Measurements from ENCODE around the gene FBXL7. TPM values are rescaled to one million over a fixed set of nuclear protein-coding genes. Genes with fewer than 3 reads are reported as not detected.

Gene FBXL7
- total and polyA plus RNA-seq, 2 experiments from 2014 or later: 4.5 to 15.2 TPM

- Histone ChIP-seq H3K36me3 (ENCODE audit: insufficient read depth) (no peaks in the 10 kb centered on the region), H4K20me1 (replicated peaks; ENCODE audit: insufficient read depth) (peaks cover 8% of the 10 kb centered on the region; the same call in 1 of the 2 replicates), H3F3A (replicated peaks; ENCODE audit: low read depth) (no peaks in the 10 kb centered on the region), H3K4me3 (no peak overlapping the region), H3K27ac (ENCODE audit: low read depth) (no peak overlapping the region), H2AFZ (no peak overlapping the region), H3K27me3 (ENCODE audit: insufficient read depth) (no peaks in the 10 kb centered on the region), H3K9me2 (ENCODE audit: insufficient read depth) (peaks cover 5% of the 10 kb centered on the region), H3K4me2 (no peak overlapping the region), H3K4me1 (ENCODE audit: insufficient read depth) (peaks cover 32% of the 10 kb centered on the region), H3K79me2 (replicated peaks; ENCODE audit: insufficient read depth) (peaks cover 87% of the 10 kb centered on the region)
- Mint-ChIP-seq H3K4me3 (no peak overlapping the region), H3K27me3 (ENCODE audit: insufficient read depth, low read depth, poor library complexity) (peaks cover 2% of the 10 kb centered on the region), H3K4me1 (peaks cover 24% of the 10 kb centered on the region), H3K9me3 (no peaks in the 10 kb centered on the region), H3K36me3 (ENCODE audit: low read depth) (peaks cover 7% of the 10 kb centered on the region; the same call in 1 of the 3 replicates), H3K27ac (no peak overlapping the region)
- no peak for TF ChIP-seq JUNB (IDR thresholded peaks at IDR 0.05; ENCODE audit: unreplicated experiment)
- no peak for TF ChIP-seq ZNF114 (CRISPR knock-in tag; IDR thresholded peaks at IDR 0.05)
- TF ChIP-seq EZH2phosphoT487 (IDR thresholded peaks at IDR 0.05; ENCODE audit: unreplicated experiment): no peak
- TF ChIP-seq CREB1 (CRISPR knock-in tag; IDR thresholded peaks at IDR 0.05; ENCODE audit: low read depth): no peak
- TF ChIP-seq EZH2 (IDR thresholded peaks at IDR 0.05; ENCODE audit: low read depth, unreplicated experiment): no peak
- TF ChIP-seq ZNF331 (CRISPR knock-in tag; IDR thresholded peaks at IDR 0.05; ENCODE audit: low read depth): no peak
- TF ChIP-seq, protein P1, sequence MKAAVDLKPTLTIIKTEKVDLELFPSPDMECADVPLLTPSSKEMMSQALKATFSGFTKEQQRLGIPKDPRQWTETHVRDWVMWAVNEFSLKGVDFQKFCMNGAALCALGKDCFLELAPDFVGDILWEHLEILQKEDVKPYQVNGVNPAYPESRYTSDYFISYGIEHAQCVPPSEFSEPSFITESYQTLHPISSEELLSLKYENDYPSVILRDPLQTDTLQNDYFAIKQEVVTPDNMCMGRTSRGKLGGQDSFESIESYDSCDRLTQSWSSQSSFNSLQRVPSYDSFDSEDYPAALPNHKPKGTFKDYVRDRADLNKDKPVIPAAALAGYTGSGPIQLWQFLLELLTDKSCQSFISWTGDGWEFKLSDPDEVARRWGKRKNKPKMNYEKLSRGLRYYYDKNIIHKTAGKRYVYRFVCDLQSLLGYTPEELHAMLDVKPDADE (IDR thresholded peaks at IDR 0.05): no peak
- no peak for TF ChIP-seq POLR2AphosphoS5 (IDR thresholded peaks at IDR 0.05; ENCODE audit: low read depth)
- no peak for TF ChIP-seq NANOG (IDR thresholded peaks at IDR 0.05; ENCODE audit: borderline replicate concordance)
- no peak for TF ChIP-seq STAT1 (IDR thresholded peaks at IDR 0.05; ENCODE audit: unreplicated experiment)
- TF ChIP-seq REST (IDR thresholded peaks at IDR 0.05; ENCODE audit: unreplicated experiment): no peak
- TF ChIP-seq, protein P2, sequence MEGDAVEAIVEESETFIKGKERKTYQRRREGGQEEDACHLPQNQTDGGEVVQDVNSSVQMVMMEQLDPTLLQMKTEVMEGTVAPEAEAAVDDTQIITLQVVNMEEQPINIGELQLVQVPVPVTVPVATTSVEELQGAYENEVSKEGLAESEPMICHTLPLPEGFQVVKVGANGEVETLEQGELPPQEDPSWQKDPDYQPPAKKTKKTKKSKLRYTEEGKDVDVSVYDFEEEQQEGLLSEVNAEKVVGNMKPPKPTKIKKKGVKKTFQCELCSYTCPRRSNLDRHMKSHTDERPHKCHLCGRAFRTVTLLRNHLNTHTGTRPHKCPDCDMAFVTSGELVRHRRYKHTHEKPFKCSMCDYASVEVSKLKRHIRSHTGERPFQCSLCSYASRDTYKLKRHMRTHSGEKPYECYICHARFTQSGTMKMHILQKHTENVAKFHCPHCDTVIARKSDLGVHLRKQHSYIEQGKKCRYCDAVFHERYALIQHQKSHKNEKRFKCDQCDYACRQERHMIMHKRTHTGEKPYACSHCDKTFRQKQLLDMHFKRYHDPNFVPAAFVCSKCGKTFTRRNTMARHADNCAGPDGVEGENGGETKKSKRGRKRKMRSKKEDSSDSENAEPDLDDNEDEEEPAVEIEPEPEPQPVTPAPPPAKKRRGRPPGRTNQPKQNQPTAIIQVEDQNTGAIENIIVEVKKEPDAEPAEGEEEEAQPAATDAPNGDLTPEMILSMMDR (conservative IDR thresholded peaks at IDR 0.05; ENCODE audit: low read depth in 2 of 2): no peak
- TF ChIP-seq, protein P3, sequence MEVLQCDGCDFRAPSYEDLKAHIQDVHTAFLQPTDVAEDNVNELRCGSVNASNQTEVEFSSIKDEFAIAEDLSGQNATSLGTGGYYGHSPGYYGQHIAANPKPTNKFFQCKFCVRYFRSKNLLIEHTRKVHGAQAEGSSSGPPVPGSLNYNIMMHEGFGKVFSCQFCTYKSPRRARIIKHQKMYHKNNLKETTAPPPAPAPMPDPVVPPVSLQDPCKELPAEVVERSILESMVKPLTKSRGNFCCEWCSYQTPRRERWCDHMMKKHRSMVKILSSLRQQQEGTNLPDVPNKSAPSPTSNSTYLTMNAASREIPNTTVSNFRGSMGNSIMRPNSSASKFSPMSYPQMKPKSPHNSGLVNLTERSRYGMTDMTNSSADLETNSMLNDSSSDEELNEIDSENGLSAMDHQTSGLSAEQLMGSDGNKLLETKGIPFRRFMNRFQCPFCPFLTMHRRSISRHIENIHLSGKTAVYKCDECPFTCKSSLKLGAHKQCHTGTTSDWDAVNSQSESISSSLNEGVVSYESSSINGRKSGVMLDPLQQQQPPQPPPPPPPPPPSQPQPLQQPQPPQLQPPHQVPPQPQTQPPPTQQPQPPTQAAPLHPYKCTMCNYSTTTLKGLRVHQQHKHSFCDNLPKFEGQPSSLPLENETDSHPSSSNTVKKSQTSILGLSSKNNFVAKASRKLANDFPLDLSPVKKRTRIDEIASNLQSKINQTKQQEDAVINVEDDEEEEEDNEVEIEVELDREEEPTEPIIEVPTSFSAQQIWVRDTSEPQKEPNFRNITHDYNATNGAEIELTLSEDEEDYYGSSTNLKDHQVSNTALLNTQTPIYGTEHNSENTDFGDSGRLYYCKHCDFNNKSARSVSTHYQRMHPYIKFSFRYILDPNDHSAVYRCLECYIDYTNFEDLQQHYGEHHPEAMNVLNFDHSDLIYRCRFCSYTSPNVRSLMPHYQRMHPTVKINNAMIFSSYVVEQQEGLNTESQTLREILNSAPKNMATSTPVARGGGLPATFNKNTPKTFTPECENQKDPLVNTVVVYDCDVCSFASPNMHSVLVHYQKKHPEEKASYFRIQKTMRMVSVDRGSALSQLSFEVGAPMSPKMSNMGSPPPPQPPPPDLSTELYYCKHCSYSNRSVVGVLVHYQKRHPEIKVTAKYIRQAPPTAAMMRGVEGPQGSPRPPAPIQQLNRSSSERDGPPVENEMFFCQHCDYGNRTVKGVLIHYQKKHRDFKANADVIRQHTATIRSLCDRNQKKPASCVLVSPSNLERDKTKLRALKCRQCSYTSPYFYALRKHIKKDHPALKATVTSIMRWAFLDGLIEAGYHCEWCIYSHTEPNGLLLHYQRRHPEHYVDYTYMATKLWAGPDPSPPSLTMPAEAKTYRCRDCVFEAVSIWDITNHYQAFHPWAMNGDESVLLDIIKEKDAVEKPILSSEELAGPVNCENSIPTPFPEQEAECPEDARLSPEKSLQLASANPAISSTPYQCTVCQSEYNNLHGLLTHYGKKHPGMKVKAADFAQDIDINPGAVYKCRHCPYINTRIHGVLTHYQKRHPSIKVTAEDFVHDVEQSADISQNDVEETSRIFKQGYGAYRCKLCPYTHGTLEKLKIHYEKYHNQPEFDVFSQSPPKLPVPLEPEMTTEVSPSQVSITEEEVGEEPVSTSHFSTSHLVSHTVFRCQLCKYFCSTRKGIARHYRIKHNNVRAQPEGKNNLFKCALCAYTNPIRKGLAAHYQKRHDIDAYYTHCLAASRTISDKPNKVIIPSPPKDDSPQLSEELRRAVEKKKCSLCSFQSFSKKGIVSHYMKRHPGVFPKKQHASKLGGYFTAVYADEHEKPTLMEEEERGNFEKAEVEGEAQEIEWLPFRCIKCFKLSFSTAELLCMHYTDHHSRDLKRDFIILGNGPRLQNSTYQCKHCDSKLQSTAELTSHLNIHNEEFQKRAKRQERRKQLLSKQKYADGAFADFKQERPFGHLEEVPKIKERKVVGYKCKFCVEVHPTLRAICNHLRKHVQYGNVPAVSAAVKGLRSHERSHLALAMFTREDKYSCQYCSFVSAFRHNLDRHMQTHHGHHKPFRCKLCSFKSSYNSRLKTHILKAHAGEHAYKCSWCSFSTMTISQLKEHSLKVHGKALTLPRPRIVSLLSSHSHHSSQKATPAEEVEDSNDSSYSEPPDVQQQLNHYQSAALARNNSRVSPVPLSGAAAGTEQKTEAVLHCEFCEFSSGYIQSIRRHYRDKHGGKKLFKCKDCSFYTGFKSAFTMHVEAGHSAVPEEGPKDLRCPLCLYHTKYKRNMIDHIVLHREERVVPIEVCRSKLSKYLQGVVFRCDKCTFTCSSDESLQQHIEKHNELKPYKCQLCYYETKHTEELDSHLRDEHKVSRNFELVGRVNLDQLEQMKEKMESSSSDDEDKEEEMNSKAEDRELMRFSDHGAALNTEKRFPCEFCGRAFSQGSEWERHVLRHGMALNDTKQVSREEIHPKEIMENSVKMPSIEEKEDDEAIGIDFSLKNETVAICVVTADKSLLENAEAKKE (CRISPR knock-in tag; IDR thresholded peaks at IDR 0.05): no peak
- no peak for DNase-seq (ENCODE audit: low spot score)
- no peak for ATAC-seq
These were observed 13.9 kb downstream of the FBXL7 start for GRCh38 chr5:15513911-15514310.
